GM10248 (cell line): ENCODE results near the gene KCNF1.

Experiments used
- CTCF ChIA-PET: fragments of 300-600 bp; sonication (Branson Sonifier 250); formaldehyde crosslinking; extraction: SDS; loops from one replicate; lab custom pipeline; 2021; ENCODE audit warnings: antibody characterized with exemption; lab: Yijun Ruan, JAX
- POLR2A ChIA-PET: fragments of 350-650 bp; sonication (Branson Sonifier 250); formaldehyde crosslinking; extraction: SDS; loops from one replicate; lab custom pipeline; 2020; ENCODE audit warnings: antibody characterized with exemption; lab: Yijun Ruan, JAX
- DNase-seq: peaks from one replicate; pipeline ENCODE4 v3.0.0; 2012; ENCODE audit errors: extremely low spot score
- TF ChIP-seq, protein P1 (sequence below): IDR thresholded peaks from 2 replicates; pipeline ENCODE4 v1.5.1; 2012; ENCODE audit warnings: mild to moderate bottlenecking, low read depth; ENCODE audit errors: extremely low read depth, missing control alignments, control extremely low read depth

The KCNF1 gene

DNA sequence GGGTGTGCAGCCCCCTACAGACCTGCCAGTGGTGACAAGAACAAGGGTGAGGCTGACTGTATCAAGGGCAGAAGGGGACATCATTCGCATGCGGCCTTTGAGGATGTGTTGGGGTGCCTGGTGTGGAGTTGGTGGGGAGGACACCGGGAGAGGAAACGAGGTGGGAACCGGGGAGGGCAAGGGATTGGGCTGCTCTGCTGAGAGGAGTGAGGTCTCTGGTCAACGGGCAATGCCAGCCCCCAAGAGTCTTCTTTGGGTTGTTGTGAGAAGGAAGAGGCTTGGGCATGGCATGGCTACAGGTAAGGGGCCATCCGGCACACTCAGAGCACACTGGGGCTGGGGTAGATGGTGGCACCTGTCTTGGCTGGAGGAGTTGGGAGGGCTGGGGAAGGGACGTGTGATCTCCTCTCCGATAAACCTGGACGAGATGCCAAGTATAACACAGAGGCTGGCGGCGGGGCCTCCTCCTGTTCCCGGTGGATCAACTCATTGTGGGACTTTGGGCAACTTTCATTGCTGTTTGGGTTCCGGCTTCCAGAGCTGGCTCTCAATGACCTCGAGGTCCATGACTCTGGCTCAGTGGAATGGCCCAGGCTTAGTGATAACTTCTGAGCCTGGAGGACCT is 37.0 kb downstream of the KCNF1 start:
- no peak for DNase-seq
- TF ChIP-seq, protein P1, sequence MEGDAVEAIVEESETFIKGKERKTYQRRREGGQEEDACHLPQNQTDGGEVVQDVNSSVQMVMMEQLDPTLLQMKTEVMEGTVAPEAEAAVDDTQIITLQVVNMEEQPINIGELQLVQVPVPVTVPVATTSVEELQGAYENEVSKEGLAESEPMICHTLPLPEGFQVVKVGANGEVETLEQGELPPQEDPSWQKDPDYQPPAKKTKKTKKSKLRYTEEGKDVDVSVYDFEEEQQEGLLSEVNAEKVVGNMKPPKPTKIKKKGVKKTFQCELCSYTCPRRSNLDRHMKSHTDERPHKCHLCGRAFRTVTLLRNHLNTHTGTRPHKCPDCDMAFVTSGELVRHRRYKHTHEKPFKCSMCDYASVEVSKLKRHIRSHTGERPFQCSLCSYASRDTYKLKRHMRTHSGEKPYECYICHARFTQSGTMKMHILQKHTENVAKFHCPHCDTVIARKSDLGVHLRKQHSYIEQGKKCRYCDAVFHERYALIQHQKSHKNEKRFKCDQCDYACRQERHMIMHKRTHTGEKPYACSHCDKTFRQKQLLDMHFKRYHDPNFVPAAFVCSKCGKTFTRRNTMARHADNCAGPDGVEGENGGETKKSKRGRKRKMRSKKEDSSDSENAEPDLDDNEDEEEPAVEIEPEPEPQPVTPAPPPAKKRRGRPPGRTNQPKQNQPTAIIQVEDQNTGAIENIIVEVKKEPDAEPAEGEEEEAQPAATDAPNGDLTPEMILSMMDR = no peak
- ChIA-PET CTCF (no interaction called here), POLR2A (no interaction called here)

DNA sequence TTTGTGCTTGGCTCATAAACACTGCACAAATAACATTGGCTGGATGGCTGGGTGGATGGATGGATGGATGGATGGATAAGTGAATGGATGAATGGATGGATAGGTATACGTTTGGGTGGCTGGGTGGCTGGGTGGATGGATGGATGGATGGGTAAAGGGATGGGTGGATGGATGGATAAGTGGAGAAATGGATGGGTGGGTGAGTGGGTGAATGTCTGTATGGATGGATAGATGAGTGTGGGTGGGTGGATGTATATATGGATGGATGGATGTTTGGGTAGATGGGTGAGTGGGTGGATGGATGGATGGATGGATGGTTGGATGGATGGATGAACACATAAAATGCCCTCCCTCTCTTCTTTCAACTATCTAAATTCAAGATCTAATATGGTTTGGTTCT is 38.1 kb downstream of the KCNF1 start:
- CTCF ChIA-PET = no interaction called here
- TF ChIP-seq, protein P1 = no peak
- POLR2A ChIA-PET = no interaction called here
- DNase-seq = no peak

DNA sequence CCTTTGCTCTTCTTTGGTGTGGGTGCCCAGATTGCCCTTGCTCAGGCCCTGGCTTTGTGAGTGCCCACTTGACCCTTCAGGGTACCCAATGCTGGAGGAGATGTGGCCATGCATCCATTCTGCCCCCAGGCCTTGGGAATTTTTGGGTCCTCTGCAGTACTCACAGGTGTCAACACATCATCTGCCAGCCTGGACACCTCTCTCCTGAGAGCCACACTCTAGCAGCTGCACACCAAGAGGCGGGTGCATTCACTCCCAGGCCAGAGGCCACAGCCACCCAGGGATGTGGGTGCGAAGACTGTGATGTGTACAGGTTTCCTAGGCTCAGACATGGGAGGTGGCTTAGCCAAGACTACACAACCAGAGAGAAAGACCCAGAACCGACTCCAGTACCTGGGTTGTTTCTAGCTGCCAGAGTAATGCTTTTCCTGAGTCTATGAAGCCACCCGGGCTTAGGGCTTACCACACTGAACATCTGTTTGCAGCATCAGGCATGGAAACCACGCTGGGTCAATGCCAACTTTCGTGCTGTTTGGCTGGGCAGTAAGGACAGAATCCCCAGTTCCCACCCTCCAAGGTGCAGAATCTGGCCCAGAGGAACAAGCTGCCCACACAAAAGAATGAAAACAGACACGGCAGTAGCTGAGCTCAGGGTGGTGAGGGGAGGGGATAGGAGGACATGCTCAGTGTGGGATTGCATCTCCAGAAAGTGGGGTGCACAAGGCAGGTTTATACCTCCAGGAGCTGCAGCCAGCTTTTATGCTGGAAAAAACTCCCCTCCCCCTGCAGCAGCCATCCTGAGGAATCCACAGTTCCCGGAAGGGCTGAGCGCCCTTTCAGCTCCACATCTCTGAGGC is 40.1 kb downstream of the KCNF1 start:
- DNase-seq = no peak
- TF ChIP-seq, protein P1 = no peak
- POLR2A ChIA-PET = interaction anchor here (0.6 kb wide), 1 partner anchor 85 kb away, joined by 9 read pairs; no protein-coding TSS in a partner anchor
- CTCF ChIA-PET = interaction anchor here (1.1 kb wide), 1 partner anchor 119 kb away, joined by 3 read pairs; no protein-coding TSS in a partner anchor

DNA sequence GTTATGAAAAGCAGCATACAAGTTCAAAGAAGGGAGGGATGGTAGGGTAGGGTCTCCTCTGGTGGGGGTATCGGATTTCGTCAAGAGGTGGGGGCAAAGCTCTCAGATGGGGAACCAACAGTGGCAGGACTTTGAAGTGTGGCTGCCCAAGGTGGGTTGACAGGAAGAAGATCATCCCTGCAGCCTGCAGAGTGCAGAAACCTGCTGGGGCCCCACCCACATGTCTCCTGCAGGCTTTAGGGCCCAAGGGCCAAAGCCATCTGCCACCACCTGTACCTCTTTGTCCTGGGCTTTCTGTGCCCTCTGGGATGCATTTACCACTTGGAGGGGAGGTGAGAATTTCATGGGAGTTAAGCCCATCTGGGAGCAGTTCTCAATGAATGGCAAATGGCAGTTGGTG is 42.7 kb downstream of the KCNF1 start:
- TF ChIP-seq, protein P1 = no peak
- ChIA-PET CTCF (no interaction called here), POLR2A (no interaction called here)
- DNase-seq = no peak

DNA sequence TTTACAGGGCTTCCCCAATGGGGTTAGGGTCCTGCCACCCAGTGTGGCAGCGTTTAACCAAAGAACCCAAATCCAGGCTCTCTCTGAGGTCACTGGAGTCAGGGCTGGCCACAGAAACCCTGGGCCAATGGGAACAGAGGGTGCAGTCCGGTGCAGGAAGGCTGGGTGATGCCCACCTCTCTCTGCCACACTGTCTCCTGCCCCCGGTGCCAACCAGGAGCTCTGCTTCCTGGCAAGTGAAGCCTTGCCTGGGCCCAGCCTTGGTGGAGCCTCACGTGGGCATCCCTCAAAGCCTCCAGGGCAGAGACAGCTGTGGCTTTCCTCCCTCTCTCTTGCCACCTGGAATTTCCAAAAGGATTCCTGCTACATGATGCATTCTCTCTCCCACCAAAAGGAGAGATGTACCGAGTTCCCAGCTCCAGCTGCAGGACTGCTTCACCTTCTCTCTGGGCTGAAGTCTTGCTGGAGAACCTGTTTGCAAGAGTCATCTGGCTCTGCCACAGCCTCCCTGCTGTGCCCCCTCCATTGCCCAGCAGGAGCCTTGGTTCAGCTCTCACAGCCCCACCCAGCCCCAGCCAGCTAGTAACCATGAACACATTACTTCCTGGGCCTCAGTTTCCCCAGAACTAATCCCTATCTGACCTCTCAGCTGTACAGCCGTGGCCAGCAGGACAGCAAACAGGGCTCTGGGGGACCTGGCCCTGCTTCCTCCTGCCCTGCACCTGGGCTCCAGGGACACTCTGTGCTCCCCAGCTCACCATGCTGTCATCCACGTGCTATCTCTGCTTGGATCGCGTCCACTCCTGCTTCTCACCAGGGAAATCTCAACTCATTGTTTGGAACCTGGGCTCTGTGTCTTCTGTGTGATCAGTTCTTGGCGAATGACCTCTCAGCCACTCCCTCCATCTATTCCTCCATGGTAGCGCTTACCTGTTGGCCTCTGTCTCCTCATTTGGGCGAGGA is 43.4 kb downstream of the KCNF1 start:
- TF ChIP-seq, protein P1 = no peak
- ChIA-PET CTCF (interaction anchor here (1.4 kb wide), 1 partner anchor 21 kb away, joined by 3 read pairs; no protein-coding TSS in a partner anchor), POLR2A (no interaction called here)
- no peak for DNase-seq
